Adrenal gland (tissue), 12 donors: Measurements from ENCODE around the gene MS4A10. TPM values are rescaled to one million over a fixed set of nuclear protein-coding genes. Genes with fewer than 3 reads are reported as not detected.
A peak's percentile ranks its signal among the peaks of the same experiment; 100 is the strongest.

Experiments
- DNase-seq, 7 donors: peaks; one replicate each; pipeline ENCODE4 v3.0.0-alpha.2; 2019 to 2020
- H3K27ac ChIP-seq, 5 donors: fragments of 200-600 bp; sonication (generic) in 4 of 5; 1 replicate in 3 of 5; 2 replicates in 2 of 5; pipeline versions ENCODE4 v1.5.1 to v1.8.0; 2016 to 2020; ENCODE audit warnings: mild to moderate bottlenecking in 1 of 5
- H3K27me3 ChIP-seq: fragments of 200-600 bp; 2 replicates; pipeline ENCODE4 v1.8.0; 2021
- H3K36me3 ChIP-seq, 2 donors: fragments of 200-600 bp; replicated peaks in 1 of 2; 1 replicate in 1 of 2; 2 replicates in 1 of 2; pipeline versions ENCODE4 v1.5.1 to v1.8.0; 2018 to 2022
- H3K4me1 ChIP-seq, 2 donors: fragments of 200-600 bp; replicated peaks in 1 of 2; 1 replicate in 1 of 2; 2 replicates in 1 of 2; pipeline versions ENCODE4 v1.5.1 to v1.8.0; 2018 to 2021
- H3K4me3 ChIP-seq, 4 donors: fragments of 200-600 bp; sonication (generic) in 3 of 4; one replicate each; pipeline ENCODE4 v1.5.1; 2016 to 2018
- H3K9me3 ChIP-seq, 3 donors: fragments of 200-600 bp; sonication (generic) in 1 of 3; replicated peaks in 1 of 3; 1 replicate in 2 of 3; 2 replicates in 1 of 3; pipeline versions ENCODE4 v1.5.1 to v1.8.0; 2016 to 2021
- CTCF ChIP-seq, 6 experiments: fragments of 450-650 bp in 4 of 6; fragments of 200-600 bp in 2 of 6; sonication (generic) in 1 of 6; IDR thresholded peaks; 1 replicate in 5 of 6; 2 replicates in 1 of 6; pipeline versions ENCODE4 v1.5.1 to v1.8.0; 2016 to 2021; ENCODE audit warnings: antibody characterized with exemption in 6 of 6, mild to moderate bottlenecking in 2 of 6, moderate library complexity in 1 of 6
- POLR2A ChIP-seq, 2 donors: fragments of 450-650 bp; IDR thresholded peaks; one replicate each; pipeline ENCODE4 v1.6.1; 2017; ENCODE audit warnings: antibody characterized with exemption in 2 of 2, mild to moderate bottlenecking in 2 of 2, moderate library complexity in 1 of 2
- WGBS, 4 donors: extraction: QIAGEN DNeasy Blood & Tissue Kit in 2 of 4; methylation state at CpG; one replicate each; pipeline versions ENCODE4 v1.1.5 to v1.1.7; 2013 to 2017; 5-methylcytosine and 5-hydroxymethylcytosine counted together
- intact Hi-C, 2 donors: fragments of 100-400 bp; cut with DNase I; formaldehyde crosslinking; loops; one replicate each; pipeline versions ENCODE4 v1.14.1 to v1.15.0; 2022 to 2023
- polyA plus RNA-seq, 3 donors: library from polyadenylated mRNA; stranded (reverse); fragments of 200-250 nt in 2 of 3; fragments of 350-450 nt in 1 of 3; fragmentation: Illumina TruSeq in 1 of 3; extraction: RNeasy Lipid Tissue Mini Kit (QIAGEN cat#74804) in 1 of 3; gene quantifications; one replicate each; pipeline ENCODE4 v1.2.3, GENCODE V29; 2013 to 2014
- total RNA-seq, 9 donors: library from RNA; depleted of rRNA in 4 of 9; stranded (reverse); fragments of >200 nt in 4 of 9; fragments of 120-200 nt in 1 of 9; fragmentation: NEBNext Ultra II Directional in 1 of 9; extraction: Animal tissue kit (Norgen Biotek cat#: 25700) in 1 of 9; gene quantifications; one replicate each; pipeline versions ENCODE4 v1.1.0 to v1.2.4, GENCODE V29; 2013 to 2023
- donor health status: healthy with polysubstance abuse.
- donor health status: Bipolar disorder and iron deficiency.
- donor health status: DM: yes; HTN: yes; CAD: no.
- donor health status: DM: no; HTN: no; CAD: no.
- donor health status: DM: no; HTN: no; CAD: no.
- donor health status: DM: yes; HTN: yes; CAD: no.

Gene MS4A10
- total and polyA plus RNA-seq, 12 donors = not detected

DNA sequence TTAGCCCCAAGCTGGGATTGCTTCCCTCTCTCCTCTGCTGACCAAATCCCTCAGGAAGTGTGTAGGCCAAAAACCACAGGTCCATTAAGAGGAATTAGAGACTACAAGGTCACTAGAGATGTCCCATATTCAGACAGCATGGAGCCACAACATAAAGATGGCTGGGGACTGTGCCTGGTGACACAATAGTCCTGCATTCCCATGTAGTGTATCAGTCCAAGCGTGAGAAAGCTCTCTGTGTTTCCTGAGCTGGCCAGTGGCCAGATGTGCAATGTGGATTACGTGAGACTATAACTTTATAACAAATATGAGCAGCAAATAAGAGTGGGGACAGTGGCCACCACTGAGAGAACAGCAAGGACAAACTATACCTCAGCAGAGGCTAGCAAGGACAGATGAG is 7.6 kb upstream of the MS4A10 start:
- TF ChIP-seq CTCF (IDR thresholded peaks at IDR 0.05) = no peak
- TF ChIP-seq POLR2A (IDR thresholded peaks at IDR 0.05) = no peak
- Histone ChIP-seq H3K4me3 (no peak overlapping the region), H3K4me1 (no peaks in the 10 kb centered on the region), H3K27me3 (no peaks in the 10 kb centered on the region), H3K36me3 (no peaks in the 10 kb centered on the region), H3K27ac (no peak overlapping the region), H3K9me3 (no peaks in the 10 kb centered on the region)
- WGBS, 4 donors = 55 to 71% (median 66%) methylated on average over 2 of the region's 2 CpGs
- intact Hi-C loops = loop anchor here in 1 of 2 donors (5.0 kb wide), 1 partner anchor 115 kb away; no protein-coding TSS in a partner anchor
- DNase-seq = peak in 1 of 7 donors; percentile 17

GRCh38 chr11:60780065-60780464 is 5.1 kb upstream of the MS4A10 start:
- Histone ChIP-seq H3K4me1 (no peaks in the 10 kb centered on the region), H3K27ac (no peak overlapping the region), H3K36me3 (no peaks in the 10 kb centered on the region), H3K9me3 (no peaks in the 10 kb centered on the region), H3K27me3 (no peaks in the 10 kb centered on the region), H3K4me3 (no peak overlapping the region)
- intact Hi-C loops = no loop called here
- WGBS, 4 donors = 72 to 82% (median 78%) methylated on average over 2 of the region's 2 CpGs
- TF ChIP-seq POLR2A (IDR thresholded peaks at IDR 0.05) (no peak), CTCF (IDR thresholded peaks at IDR 0.05) (no peak)
- DNase-seq = no peak

DNA sequence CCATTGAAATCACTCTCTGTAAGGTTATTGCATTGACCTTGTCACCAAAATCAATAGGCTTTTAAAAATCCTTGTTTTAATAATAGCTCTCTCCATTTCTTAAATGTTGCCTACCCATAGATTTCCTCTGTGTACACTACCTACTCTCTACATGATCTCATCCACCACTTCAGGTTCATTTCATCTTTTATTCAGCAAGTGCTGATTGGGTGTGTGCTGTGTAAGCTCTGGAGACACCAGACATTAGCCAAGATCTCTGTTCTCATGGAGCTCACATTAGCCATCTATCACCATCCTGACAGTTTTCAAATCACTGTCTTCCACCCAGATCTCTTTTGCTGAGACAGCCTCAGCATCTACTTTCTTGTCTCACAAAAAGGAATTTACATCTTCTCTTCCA is 4.4 kb upstream of the MS4A10 start:
- Histone ChIP-seq H3K36me3 (no peaks in the 10 kb centered on the region), H3K27me3 (no peaks in the 10 kb centered on the region), H3K9me3 (no peaks in the 10 kb centered on the region), H3K4me3 (no peak overlapping the region), H3K4me1 (no peaks in the 10 kb centered on the region), H3K27ac (no peak overlapping the region)
- intact Hi-C loops = no loop called here
- no peak for DNase-seq
- TF ChIP-seq CTCF (IDR thresholded peaks at IDR 0.05) = no peak
- no peak for TF ChIP-seq POLR2A (IDR thresholded peaks at IDR 0.05)

- intact Hi-C loops = no loop called here
- no peaks in the 10 kb centered on the region for H3K9me3 ChIP-seq
- WGBS, 4 donors = 69 to 85% (median 74%) methylated on average over 7 of the region's 7 CpGs
- DNase-seq = no peak
- no peaks in the 10 kb centered on the region for H3K36me3 ChIP-seq
- TF ChIP-seq POLR2A (IDR thresholded peaks at IDR 0.05) (no peak), CTCF (IDR thresholded peaks at IDR 0.05) (no peak)
- H3K4me3 ChIP-seq = no peak overlapping the region
- H3K27me3 ChIP-seq = no peaks in the 10 kb centered on the region
- H3K27ac ChIP-seq = no peak overlapping the region
- H3K4me1 ChIP-seq = no peaks in the 10 kb centered on the region
Observed at GRCh38 chr11:60781286-60781980, 3.7 kb upstream of the MS4A10 start.
